Measurements from ENCODE around the gene CORO1C.

Gene CORO1C

DNA sequence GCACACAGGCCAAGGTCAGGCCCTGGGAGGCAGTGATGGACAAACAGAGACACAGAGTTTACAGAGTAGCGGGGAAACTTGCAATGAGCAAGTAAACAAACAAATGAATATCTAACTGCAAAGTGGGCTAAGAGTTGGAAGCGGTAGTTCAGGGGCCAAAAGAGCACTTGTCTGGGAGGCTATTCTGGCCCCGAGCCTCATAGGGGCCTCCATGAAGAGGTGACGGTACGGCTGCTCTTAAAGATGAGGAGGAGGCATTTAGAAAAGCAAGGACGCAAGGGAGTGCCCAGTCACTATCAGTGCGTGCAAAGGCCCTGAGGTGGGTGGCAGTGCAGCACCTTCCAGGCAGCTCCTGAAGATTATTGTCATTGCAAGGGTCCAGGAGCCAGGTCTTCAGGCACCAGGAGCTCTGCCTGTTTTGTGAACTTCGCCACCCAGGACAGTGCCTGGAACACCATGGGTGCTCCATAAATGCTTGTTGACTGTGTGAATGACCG, 129.1 kb downstream of the CORO1C start:
- H3K27ac ChIP-seq, result no peak overlapping the region
- TF ChIP-seq, protein P1, sequence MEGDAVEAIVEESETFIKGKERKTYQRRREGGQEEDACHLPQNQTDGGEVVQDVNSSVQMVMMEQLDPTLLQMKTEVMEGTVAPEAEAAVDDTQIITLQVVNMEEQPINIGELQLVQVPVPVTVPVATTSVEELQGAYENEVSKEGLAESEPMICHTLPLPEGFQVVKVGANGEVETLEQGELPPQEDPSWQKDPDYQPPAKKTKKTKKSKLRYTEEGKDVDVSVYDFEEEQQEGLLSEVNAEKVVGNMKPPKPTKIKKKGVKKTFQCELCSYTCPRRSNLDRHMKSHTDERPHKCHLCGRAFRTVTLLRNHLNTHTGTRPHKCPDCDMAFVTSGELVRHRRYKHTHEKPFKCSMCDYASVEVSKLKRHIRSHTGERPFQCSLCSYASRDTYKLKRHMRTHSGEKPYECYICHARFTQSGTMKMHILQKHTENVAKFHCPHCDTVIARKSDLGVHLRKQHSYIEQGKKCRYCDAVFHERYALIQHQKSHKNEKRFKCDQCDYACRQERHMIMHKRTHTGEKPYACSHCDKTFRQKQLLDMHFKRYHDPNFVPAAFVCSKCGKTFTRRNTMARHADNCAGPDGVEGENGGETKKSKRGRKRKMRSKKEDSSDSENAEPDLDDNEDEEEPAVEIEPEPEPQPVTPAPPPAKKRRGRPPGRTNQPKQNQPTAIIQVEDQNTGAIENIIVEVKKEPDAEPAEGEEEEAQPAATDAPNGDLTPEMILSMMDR (IDR thresholded peaks at IDR 0.05), result no peak
- H3K4me3 ChIP-seq, result no peak overlapping the region
- DNase-seq (ENCODE audit: low spot score), result no peak

DNA sequence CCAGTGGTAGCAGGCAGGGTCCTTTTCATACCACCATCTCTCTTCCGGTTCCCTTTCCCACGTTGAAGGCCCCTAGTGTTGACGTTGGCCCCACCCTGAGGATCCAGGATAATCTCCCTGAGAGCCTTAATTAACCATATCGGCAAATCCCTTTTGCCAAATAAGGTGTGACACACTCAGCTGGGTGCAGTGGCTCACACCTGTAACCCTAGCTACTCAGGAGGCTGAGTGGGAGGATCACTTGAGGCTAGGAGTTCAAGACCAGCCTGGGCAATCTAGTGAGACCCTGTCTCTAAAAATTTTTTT, 130.7 kb downstream of the CORO1C start:
- no peak overlapping the region for H3K27ac ChIP-seq
- no peak for DNase-seq (ENCODE audit: low spot score)
- TF ChIP-seq, protein P1 (IDR thresholded peaks at IDR 0.05), result no peak
- no peak overlapping the region for H3K4me3 ChIP-seq

DNA sequence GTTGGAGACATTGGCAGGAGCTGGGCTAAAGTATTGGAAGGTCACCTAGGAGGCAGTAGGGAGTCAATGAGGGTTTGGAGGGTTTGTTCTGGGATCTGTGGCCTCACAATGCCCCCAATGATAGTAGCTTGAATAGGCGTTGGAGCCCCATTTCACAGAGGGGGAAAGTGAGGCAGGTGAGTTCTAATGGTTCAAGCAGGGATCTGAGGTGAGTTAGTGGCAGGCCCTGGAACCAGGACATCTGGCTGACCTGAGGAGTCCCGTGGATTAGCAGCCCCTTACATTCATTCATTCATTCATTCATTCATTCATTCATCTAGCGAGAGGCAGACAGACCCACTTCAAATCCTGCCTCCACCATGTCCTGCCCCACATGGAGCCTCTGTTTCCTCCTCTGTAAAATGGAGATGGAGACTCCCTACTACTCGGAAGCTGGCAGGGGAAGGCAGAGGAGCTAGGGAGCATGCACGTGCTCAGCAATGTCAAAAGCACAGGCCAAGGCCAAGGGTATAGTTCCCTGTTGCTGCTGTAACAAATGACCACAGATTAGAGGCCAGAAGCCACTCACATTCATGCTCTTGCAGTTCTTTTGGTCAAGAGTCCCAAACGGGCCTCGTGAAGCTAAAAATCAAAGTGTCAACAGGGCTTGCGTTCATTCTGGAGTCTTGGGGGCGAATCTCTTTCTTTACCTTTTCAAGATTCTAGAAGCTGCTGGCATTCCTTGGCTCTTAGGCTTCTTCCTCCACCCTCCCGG, 131.2 kb downstream of the CORO1C start:
- DNase-seq (ENCODE audit: low spot score), result no peak
- H3K4me3 ChIP-seq, result no peak overlapping the region
- H3K27ac ChIP-seq, result no peak overlapping the region
- TF ChIP-seq, protein P1 (IDR thresholded peaks at IDR 0.05), result no peak

DNA sequence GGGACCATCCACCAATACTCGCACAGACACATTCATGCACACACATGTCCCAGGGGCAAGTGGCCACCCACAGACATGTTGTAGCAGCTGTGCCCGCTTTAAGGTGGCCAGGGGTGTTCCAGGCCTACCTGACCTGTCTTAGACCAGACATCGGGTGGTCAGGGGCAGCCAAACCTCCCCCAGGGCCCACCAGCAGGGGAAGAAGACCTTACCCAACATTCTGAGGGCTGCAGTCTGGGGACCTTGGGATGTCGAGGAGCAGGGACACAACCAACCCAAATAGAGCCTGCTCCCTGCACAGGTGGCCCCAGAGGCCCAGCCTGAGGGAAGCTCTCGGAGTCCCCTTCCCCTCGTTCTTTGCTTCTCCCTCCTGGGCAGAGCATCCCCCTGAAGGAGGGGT, 131.8 kb downstream of the CORO1C start:
- no peak overlapping the region for H3K27ac ChIP-seq
- TF ChIP-seq, protein P1 (IDR thresholded peaks at IDR 0.05), result no peak
- no peak overlapping the region for H3K4me3 ChIP-seq
- DNase-seq (ENCODE audit: low spot score), result no peak

DNA sequence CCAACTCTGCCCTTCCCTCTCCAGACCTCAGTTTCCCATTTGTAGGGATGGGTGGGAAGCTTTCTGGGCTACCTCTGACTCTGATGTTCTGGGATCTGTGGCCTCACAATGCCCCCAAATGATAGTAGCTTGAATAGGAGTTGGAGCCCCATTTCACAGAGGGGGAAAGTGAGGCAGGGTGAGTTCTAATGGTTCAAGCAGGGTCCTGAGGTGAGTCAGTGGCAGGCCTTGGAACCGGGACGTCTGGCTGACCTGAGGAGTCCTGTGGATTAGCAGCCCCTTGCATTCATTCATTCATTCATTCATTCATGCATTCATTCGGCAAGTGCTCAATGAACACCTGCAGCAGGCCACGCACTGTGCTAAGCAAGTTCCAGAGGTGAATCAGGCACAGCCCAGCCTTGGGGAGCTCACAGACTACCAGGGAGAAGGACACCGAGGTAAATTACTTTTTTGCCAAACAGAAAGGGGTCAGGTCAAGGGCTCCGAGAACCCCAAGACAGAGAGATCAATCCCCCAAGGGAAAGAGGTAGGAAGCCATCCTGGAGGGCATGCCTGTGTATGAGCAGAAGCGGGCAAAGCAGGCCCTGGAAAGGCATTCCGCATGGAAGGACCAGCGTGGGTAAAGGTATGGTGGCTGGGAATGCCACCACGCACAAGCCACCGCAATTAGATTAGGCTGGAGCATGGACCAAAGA, 132.6 kb downstream of the CORO1C start:
- Histone ChIP-seq H3K27ac (no peak overlapping the region), H3K4me3 (no peak overlapping the region)
- no peak for DNase-seq (ENCODE audit: low spot score)
- TF ChIP-seq, protein P1 (IDR thresholded peaks at IDR 0.05), result no peak

DNA sequence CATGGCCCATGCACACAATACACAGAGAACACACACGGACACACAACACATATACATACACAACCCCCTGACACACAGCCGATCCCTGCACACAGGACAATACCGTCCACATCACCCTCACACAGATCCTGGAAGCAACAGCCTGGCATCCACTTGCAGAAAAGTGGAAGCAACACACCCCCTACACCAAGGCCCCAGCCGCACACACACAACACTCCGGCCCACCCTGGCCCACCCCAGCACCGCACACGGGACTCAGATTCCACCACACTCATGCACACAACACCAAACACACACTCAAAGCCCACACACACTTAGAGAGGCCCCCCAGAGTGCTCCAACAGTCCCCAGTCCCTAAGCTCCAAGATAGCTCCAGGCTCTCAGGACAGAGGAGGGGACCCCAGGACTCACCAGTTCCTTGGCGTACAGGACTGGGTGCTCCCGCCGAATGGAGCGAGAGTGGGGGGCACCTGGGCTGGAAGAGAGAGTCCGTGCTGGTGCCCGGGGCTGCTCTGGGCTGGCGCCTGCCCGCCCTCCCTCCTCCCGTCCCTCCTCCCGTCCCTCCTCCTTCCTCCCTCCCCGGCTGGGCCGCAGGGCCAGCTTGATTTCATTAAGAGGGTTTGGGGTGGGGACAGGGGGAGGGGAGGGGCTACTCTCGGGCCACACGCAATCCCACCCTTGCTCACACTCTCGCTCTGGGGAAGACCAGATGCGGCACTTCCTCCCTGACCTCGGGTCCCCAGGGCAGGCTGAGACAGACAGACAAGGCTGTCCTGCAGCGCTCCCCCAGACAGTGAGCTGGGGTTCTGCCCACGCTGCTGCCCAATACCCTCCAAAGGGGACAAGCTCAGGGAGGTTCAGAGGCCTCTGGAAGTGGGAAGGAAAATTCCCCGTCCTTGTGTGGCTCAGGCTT, 133.5 kb downstream of the CORO1C start, which contains the start of gene TMEM119:
TSS of gene TMEM119 (minus strand) at position 526 of the 913 bp plus-strand sequence. CDS start 5,701 bp downstream, outside the sequence.
- Histone ChIP-seq H3K27ac (peak within 1 kb of the TSS in 1 of 2 donors; percentile 22), H3K4me3 (peak within 1 kb of the TSS; percentile 61)
- DNase-seq (ENCODE audit: low spot score), result no peak

More for the DNA sequence above, 133.5 kb downstream of the CORO1C start, which contains the start of gene TMEM119:
- TF ChIP-seq, protein P1 (IDR thresholded peaks at IDR 0.05), result no peak

All from coronary artery (tissue), 2 donors.